D721Med (cell line): Measurements from ENCODE around the gene TTYH3.

Experiments
- DNase-seq: peaks from one replicate; pipeline ENCODE4 v3.0.0; 2011; ENCODE audit warnings: low spot score; ENCODE audit not compliant: insufficient read length
- FAIRE-seq: peaks from 2 replicates; lab custom pipeline; 2011; peaks lifted over from hg19 to GRCh38; lab: Jason Lieb, UNC
- TF ChIP-seq, protein P1 (sequence below): IDR thresholded peaks from 2 replicates; pipeline ENCODE4 v1.5.1; 2012; ENCODE audit warnings: mild to moderate bottlenecking, control low read depth; ENCODE audit not compliant: insufficient read depth; ENCODE audit errors: missing control alignments

The TTYH3 gene

GRCh38 chr7:2621061-2621828 is 10.5 kb upstream of the TTYH3 start:
- DNase-seq (no peak), FAIRE-seq (no peak)
- TF ChIP-seq, protein P1, sequence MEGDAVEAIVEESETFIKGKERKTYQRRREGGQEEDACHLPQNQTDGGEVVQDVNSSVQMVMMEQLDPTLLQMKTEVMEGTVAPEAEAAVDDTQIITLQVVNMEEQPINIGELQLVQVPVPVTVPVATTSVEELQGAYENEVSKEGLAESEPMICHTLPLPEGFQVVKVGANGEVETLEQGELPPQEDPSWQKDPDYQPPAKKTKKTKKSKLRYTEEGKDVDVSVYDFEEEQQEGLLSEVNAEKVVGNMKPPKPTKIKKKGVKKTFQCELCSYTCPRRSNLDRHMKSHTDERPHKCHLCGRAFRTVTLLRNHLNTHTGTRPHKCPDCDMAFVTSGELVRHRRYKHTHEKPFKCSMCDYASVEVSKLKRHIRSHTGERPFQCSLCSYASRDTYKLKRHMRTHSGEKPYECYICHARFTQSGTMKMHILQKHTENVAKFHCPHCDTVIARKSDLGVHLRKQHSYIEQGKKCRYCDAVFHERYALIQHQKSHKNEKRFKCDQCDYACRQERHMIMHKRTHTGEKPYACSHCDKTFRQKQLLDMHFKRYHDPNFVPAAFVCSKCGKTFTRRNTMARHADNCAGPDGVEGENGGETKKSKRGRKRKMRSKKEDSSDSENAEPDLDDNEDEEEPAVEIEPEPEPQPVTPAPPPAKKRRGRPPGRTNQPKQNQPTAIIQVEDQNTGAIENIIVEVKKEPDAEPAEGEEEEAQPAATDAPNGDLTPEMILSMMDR: no peak

DNA sequence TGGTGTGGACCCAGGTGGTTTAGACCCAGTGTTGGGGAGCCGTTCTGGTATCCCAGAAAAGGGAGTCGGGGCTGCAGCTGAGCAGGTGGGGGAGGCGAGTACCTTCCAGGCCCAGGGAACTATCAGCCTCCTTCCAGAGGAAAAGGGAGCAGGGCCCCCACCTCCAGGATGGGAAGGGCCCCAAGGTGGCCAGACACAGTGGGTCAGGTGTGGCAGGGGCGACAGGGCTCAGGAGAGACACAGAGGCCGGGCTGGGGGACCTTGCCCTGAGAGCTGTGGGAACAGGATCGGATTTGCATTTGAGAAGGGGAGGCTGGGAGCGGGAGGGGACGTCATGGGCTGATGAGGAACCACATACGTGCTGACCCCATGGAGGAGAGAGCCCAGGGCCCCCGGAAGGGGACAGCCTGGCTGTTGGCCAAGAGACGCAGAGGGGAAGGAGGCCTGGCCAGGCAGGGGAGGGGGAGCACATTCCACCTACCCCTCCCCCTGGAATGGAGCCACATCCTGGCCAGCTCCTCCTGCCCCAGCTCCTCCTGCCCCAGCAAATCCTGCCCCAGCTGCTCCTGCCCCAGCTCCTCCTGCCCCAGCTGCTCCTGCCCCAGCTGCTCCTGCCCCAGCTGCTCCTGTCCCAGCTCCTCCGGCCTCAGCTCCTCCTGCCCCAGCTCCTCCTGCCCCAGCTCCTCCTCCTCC is 9.7 kb upstream of the TTYH3 start:
- DNase-seq (no peak), FAIRE-seq (no peak)
- TF ChIP-seq, protein P1: no peak

- DNase-seq: no peak
- no peak for FAIRE-seq
- TF ChIP-seq, protein P1: no peak
Observed at GRCh38 chr7:2622869-2623697, 8.7 kb upstream of the TTYH3 start.

GRCh38 chr7:2623698-2624014 is 8.1 kb upstream of the TTYH3 start:
- FAIRE-seq: no peak
- DNase-seq: no peak
- TF ChIP-seq, protein P1: no peak

DNA sequence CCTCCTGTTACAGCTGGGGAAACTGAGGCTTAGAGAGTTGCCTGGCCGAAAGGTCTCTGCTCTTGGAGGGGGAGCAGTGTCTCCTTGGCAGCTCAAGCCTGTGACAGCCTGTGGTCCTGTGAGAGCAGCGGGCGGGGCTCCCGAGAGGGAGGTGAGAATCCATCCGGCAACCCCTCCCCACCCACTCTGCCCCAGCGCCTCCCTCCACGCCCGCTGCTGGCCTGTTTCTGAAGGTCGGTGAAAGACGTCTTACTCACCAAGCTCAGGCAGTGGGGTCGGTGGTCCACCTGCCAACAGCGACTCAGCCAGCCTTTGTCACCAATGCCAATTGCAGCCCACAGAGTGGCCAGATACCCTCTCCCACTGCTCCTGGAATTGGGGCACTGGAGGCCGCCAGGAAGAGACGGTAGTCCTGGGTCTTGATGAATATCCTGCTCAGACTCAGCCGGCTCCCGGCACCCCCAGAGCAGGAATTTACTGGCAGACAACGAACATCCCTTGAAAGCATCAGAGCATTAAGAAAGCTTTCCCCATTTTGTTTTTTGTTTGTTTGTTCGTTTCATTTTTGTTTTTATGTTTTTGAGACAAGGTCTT is 7.4 kb upstream of the TTYH3 start:
- TF ChIP-seq, protein P1: no peak
- no peak for DNase-seq
- FAIRE-seq: no peak

GRCh38 chr7:2626498-2627117 is 5.2 kb upstream of the TTYH3 start:
- TF ChIP-seq, protein P1: no peak
- FAIRE-seq (no peak), DNase-seq (no peak)
